IMR-90 (cell line): ENCODE measurements around the gene SLC25A40. TPM values are rescaled to one million over a fixed set of nuclear protein-coding genes. Genes with fewer than 3 reads are reported as not detected.

Experiments used
- ATAC-seq: fragments of 200-7000 bp; cut with Tn5 transposase; 2 replicates; pipeline ENCODE4 v1.9.1; 2020; ENCODE audit warnings: low read depth, mild to moderate bottlenecking, moderate library complexity
- BruUV-seq: library from RNA; stranded (reverse); fragments of 400-500 nt; replicated peaks from 2 replicates; lab custom pipeline; 2021; lab: Mats Ljungman, UMichigan
- CTCF ChIA-PET: fragments of 300-600 bp; formaldehyde crosslinking; extraction: SDS; loops from one replicate; lab custom pipeline; 2021; ENCODE audit warnings: antibody characterized with exemption; lab: Yijun Ruan, JAX
- POLR2A ChIA-PET: fragments of 300-600 bp; sonication (Branson Sonifier 250); formaldehyde crosslinking; loops from one replicate; lab custom pipeline; 2022; ENCODE audit warnings: antibody characterized with exemption; ENCODE audit not compliant: unreplicated experiment; lab: Charles Lee
- DNase-seq: peaks from one replicate; pipeline ENCODE4 v3.0.0; 2013
- H2AFZ ChIP-seq: replicated peaks from 2 replicates; pipeline ENCODE3; 2013; ENCODE audit warnings: low read length, mild to moderate bottlenecking; ENCODE audit not compliant: poor library complexity
- H2AK5ac ChIP-seq: 2 replicates; pipeline ENCODE4 v1.6.1; 2013; ENCODE audit warnings: low read depth, low read length, inconsistent platforms
- H2AK9ac ChIP-seq: replicated peaks from 2 replicates; pipeline ENCODE3; 2013; ENCODE audit warnings: mild to moderate bottlenecking, low read depth, low read length, moderate library complexity; ENCODE audit not compliant: poor library complexity
- H2BK120ac ChIP-seq: 2 replicates; pipeline ENCODE4 v1.6.1; 2013; ENCODE audit warnings: low read depth, low read length, inconsistent platforms
- H2BK15ac ChIP-seq: 3 replicates; pipeline ENCODE4 v1.6.1; 2013; ENCODE audit warnings: low read depth, low read length, inconsistent platforms
- H2BK20ac ChIP-seq: 2 replicates; pipeline ENCODE4 v1.6.1; 2013; ENCODE audit warnings: low read depth, mild to moderate bottlenecking, inconsistent platforms, low read length, moderate library complexity
- H2BK5ac ChIP-seq: 2 replicates; pipeline ENCODE4 v1.6.1; 2013; ENCODE audit warnings: mild to moderate bottlenecking, low read depth, low read length, inconsistent platforms; ENCODE audit not compliant: poor library complexity, severe bottlenecking
- H3K14ac ChIP-seq: replicated peaks from 2 replicates; pipeline ENCODE4 v1.6.1; 2013; ENCODE audit warnings: low read depth, low read length, inconsistent platforms
- H3K18ac ChIP-seq: 2 replicates; pipeline ENCODE4 v1.6.1; 2013; ENCODE audit warnings: low read depth, low read length, control low read depth
- H3K23ac ChIP-seq: 2 replicates; pipeline ENCODE4 v1.6.1; 2013; ENCODE audit warnings: low read depth, low read length, inconsistent platforms
- H3K27ac ChIP-seq: 2 replicates; pipeline ENCODE4 v1.5.1; 2013; ENCODE audit warnings: mild to moderate bottlenecking, control low read depth, low read length; ENCODE audit not compliant: insufficient read depth
- H3K27me3 ChIP-seq: 2 replicates; pipeline ENCODE4 v1.6.1; 2013; ENCODE audit warnings: low read length; ENCODE audit not compliant: control insufficient read depth, insufficient read depth
- H3K36me3 ChIP-seq: 2 replicates; pipeline ENCODE4 v1.6.1; 2013; ENCODE audit warnings: low read length, mixed read lengths; ENCODE audit not compliant: control insufficient read depth, insufficient read depth
- H3K4ac ChIP-seq: 2 replicates; pipeline ENCODE4 v1.6.1; 2013; ENCODE audit warnings: low read depth, low read length, inconsistent platforms
- H3K4me1 ChIP-seq: 2 replicates; pipeline ENCODE4 v1.6.1; 2013; ENCODE audit warnings: low read length, mixed read lengths; ENCODE audit not compliant: control insufficient read depth, insufficient read depth
- H3K4me2 ChIP-seq: 2 replicates; pipeline ENCODE4 v1.6.1; 2013; ENCODE audit warnings: low read depth, mild to moderate bottlenecking, control low read depth, low read length, moderate library complexity
- H3K4me3 ChIP-seq: 2 replicates; pipeline ENCODE4 v1.5.1; 2013; ENCODE audit warnings: low read depth, mild to moderate bottlenecking, control low read depth, low read length, moderate library complexity; ENCODE audit not compliant: insufficient read depth
- H3K56ac ChIP-seq: 2 replicates; pipeline ENCODE4 v1.6.1; 2013; ENCODE audit warnings: low read length, inconsistent platforms; ENCODE audit not compliant: insufficient read depth; ENCODE audit errors: extremely low read depth
- H3K79me1 ChIP-seq, 2 experiments: 2 replicates each; pipeline ENCODE4 v1.6.1; 2013; ENCODE audit warnings: low read length in 2 of 2, inconsistent platforms in 1 of 2, low read depth in 1 of 2
- H3K9ac ChIP-seq: 2 replicates; pipeline ENCODE4 v1.6.1; 2013; ENCODE audit warnings: low read depth, low read length, control low read depth
- H3K9me1 ChIP-seq: 2 replicates; pipeline ENCODE4 v1.6.1; 2013; ENCODE audit warnings: low read length, inconsistent platforms; ENCODE audit not compliant: insufficient read depth
- H3K9me3 ChIP-seq: 2 replicates; pipeline ENCODE4 v1.6.1; 2013; ENCODE audit warnings: low read length; ENCODE audit not compliant: control insufficient read depth, insufficient read depth
- H4K20me1 ChIP-seq: 2 replicates; pipeline ENCODE4 v1.6.1; 2013; ENCODE audit warnings: low read length, inconsistent platforms; ENCODE audit not compliant: insufficient read depth
- H4K5ac ChIP-seq: 2 replicates; pipeline ENCODE4 v1.6.1; 2013; ENCODE audit warnings: mild to moderate bottlenecking, low read depth, low read length, control low read depth
- H4K8ac ChIP-seq, 2 experiments: 2 replicates each; pipeline ENCODE4 v1.6.1; 2013; ENCODE audit warnings: low read depth in 2 of 2, low read length in 2 of 2, control low read depth in 1 of 2, inconsistent platforms in 1 of 2
- H4K91ac ChIP-seq: 2 replicates; pipeline ENCODE4 v1.6.1; 2013; ENCODE audit warnings: low read depth, low read length, inconsistent platforms; ENCODE audit not compliant: insufficient read depth
- CEBPB ChIP-seq: IDR thresholded peaks from 2 replicates; pipeline ENCODE4 v1.6.1; 2012; ENCODE audit warnings: low read depth, low read length, improper control_type of control experiment
- FOS ChIP-seq: fragments of 150-350 bp; IDR thresholded peaks from 2 replicates; pipeline ENCODE4 v1.6.1; 2016; ENCODE audit warnings: low read depth, low read length
- RAD21 ChIP-seq: IDR thresholded peaks from 2 replicates; pipeline ENCODE4 v1.6.1; 2012; ENCODE audit warnings: low read length, improper control_type of control experiment
- RCOR1 ChIP-seq: IDR thresholded peaks from 2 replicates; pipeline ENCODE4 v1.6.1; 2012; ENCODE audit warnings: mild to moderate bottlenecking, low read length, improper control_type of control experiment; ENCODE audit not compliant: insufficient replicate concordance
- SMC3 ChIP-seq: fragments of 150-350 bp; IDR thresholded peaks from 2 replicates; pipeline ENCODE4 v1.6.1; 2016; ENCODE audit warnings: low read depth, mild to moderate bottlenecking, antibody characterized with exemption, low read length, moderate library complexity
- dilution Hi-C: fragments of 300-500 bp; cut with HindIII; formaldehyde crosslinking; loops from one replicate; pipeline ENCODE4 v1.14.3; 2018; ENCODE audit warnings: low sequenced_read_pairs; ENCODE audit not compliant: unreplicated experiment
- in situ Hi-C: fragments of 300-500 bp; cut with MboI; formaldehyde crosslinking; loops from 3 replicates; pipeline ENCODE4 v1.14.3; 2019; ENCODE audit warnings: low sequenced_read_pairs, inconsistent platforms, mixed read lengths
- intact Hi-C: fragments of 100-400 bp; cut with micrococcal nuclease; formaldehyde crosslinking; loops from 2 replicates; pipeline ENCODE4 v1.10.0; 2022
- polyA plus RNA-seq, 3 experiments: library from polyadenylated mRNA; depleted of rRNA; stranded (reverse); fragments of >200 nt; gene quantifications; 2 replicates each; pipeline ENCODE4 v1.2.3, GENCODE V29; 2012; ENCODE audit warnings: low replicate concordance in 1 of 3
- total RNA-seq: library from RNA; depleted of rRNA; stranded (reverse); fragments of >200 nt; gene quantifications from 2 replicates; pipeline ENCODE4 v1.2.3, GENCODE V29; 2012
- TF ChIP-seq, protein P1 (sequence below): conservative IDR thresholded peaks from 2 replicates; pipeline ENCODE4 v1.5.1; 2012; ENCODE audit warnings: mild to moderate bottlenecking, low read depth, low read length, improper control_type of control experiment

The SLC25A40 gene
- total and polyA plus RNA-seq, 2 of the 4 experiments (the other 2 are of a cell fraction), result 4.7 to 6.1 TPM

GRCh38 chr7:87886875-87887274, 10.7 kb upstream of the SLC25A40 start:
- dilution Hi-C loops (no loop called here), in situ Hi-C loops (loop anchor here (10.0 kb wide), 1 partner anchor 382 kb away; no protein-coding TSS in a partner anchor), intact Hi-C loops (loop anchor here (1.0 to 10.0 kb wide), 6 partner anchors 90 to 952 kb away; partner anchors contain the start of gene RUNDC3B)
- H3K14ac ChIP-seq, result no peak overlapping the region
- H3K18ac ChIP-seq, result no peak overlapping the region
- H4K91ac ChIP-seq, result no peak overlapping the region
- TF ChIP-seq SMC3 (peak; percentile 57), FOS (no peak), RAD21 (peak; percentile 65), RCOR1 (no peak), CEBPB (no peak)
- TF ChIP-seq, protein P1, sequence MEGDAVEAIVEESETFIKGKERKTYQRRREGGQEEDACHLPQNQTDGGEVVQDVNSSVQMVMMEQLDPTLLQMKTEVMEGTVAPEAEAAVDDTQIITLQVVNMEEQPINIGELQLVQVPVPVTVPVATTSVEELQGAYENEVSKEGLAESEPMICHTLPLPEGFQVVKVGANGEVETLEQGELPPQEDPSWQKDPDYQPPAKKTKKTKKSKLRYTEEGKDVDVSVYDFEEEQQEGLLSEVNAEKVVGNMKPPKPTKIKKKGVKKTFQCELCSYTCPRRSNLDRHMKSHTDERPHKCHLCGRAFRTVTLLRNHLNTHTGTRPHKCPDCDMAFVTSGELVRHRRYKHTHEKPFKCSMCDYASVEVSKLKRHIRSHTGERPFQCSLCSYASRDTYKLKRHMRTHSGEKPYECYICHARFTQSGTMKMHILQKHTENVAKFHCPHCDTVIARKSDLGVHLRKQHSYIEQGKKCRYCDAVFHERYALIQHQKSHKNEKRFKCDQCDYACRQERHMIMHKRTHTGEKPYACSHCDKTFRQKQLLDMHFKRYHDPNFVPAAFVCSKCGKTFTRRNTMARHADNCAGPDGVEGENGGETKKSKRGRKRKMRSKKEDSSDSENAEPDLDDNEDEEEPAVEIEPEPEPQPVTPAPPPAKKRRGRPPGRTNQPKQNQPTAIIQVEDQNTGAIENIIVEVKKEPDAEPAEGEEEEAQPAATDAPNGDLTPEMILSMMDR, result peak; percentile 59
- ATAC-seq, result no peak; the same call in 1 of the 2 replicates
- H3K27me3 ChIP-seq, result no peaks in the 10 kb centered on the region
- no peak overlapping the region for H2AK9ac ChIP-seq
- H2AK5ac ChIP-seq, result no peak overlapping the region
- no peak overlapping the region for H4K8ac ChIP-seq
- no peak overlapping the region for H4K5ac ChIP-seq
- no peak overlapping the region for H3K4me3 ChIP-seq
- H4K20me1 ChIP-seq, result no peaks in the 10 kb centered on the region
- CTCF ChIA-PET, result interaction anchor here (0.6 to 1.4 kb wide), 4 partner anchors 90 to 471 kb away, joined by 3 to 5 read pairs (median 4); no protein-coding TSS in a partner anchor
- H3K27ac ChIP-seq, result no peak overlapping the region
- no peak overlapping the region for H3K4ac ChIP-seq
- POLR2A ChIA-PET, result no interaction called here
- no peaks in the 10 kb centered on the region for H3K9me1 ChIP-seq
- no peak overlapping the region for H2BK5ac ChIP-seq
- peak; percentile 56 for DNase-seq
- no peak overlapping the region for H3K56ac ChIP-seq
- no peaks in the 10 kb centered on the region for H3K4me1 ChIP-seq
- H2AFZ ChIP-seq, result no peak overlapping the region
- no peak overlapping the region for H2BK15ac ChIP-seq
- H3K4me2 ChIP-seq, result no peak overlapping the region
- no peaks in the 10 kb centered on the region for H3K9me3 ChIP-seq
- H3K9ac ChIP-seq, result no peak overlapping the region
- H3K23ac ChIP-seq, result no peak overlapping the region
- H3K36me3 ChIP-seq, result 0 out of 2 replicates have a peak, but pooled peaks cover 2% of the 10 kb centered on the region
- no peak overlapping the region for H2BK20ac ChIP-seq
- H3K79me1 ChIP-seq, result peaks cover 4 to 5% of the 10 kb centered on the region in 2 experiments; a peak in 3 of 4 replicates
- no peak overlapping the region for H2BK120ac ChIP-seq
- no TSS peak for BruUV-seq
